Measurements from ENCODE around the gene PPP1R10.

PPP1R10 gene

GRCh38 chr6:30612213-30612612, 4.8 kb downstream of the PPP1R10 start:
- no peak for DNase-seq

GRCh38 chr6:30611856-30612194, 5.2 kb downstream of the PPP1R10 start:
- peaks cover 81% of the 10 kb centered on the region for H3K36me3 ChIP-seq
- no peak for TF ChIP-seq CTCF (IDR thresholded peaks at IDR 0.05; ENCODE audit: low read depth, low read length)
- H3K4me3 ChIP-seq (ENCODE audit: low read depth, low read length) = no peak overlapping the region
- H3K27me3 ChIP-seq = no peaks in the 10 kb centered on the region
- no peaks in the 10 kb centered on the region for H3K9me3 ChIP-seq
- peaks cover 4% of the 10 kb centered on the region; the same call in 1 of the 2 replicates for H3K4me1 ChIP-seq
- no peak for DNase-seq

More at GRCh38 chr6:30612213-30612612, 4.8 kb downstream of the PPP1R10 start:
- Histone ChIP-seq H3K27me3 (no peaks in the 10 kb centered on the region), H3K36me3 (peaks cover 79% of the 10 kb centered on the region), H3K9me3 (no peaks in the 10 kb centered on the region), H3K4me3 (ENCODE audit: low read depth, low read length) (no peak overlapping the region), H3K4me1 (peaks cover 4% of the 10 kb centered on the region; the same call in 1 of the 2 replicates)
- peak; percentile 43 for TF ChIP-seq CTCF (IDR thresholded peaks at IDR 0.05; ENCODE audit: low read depth, low read length)

GRCh38 chr6:30611150-30611855, 5.7 kb downstream of the PPP1R10 start:
- H3K27me3 ChIP-seq = no peaks in the 10 kb centered on the region
- H3K4me3 ChIP-seq (ENCODE audit: low read depth, low read length) = no peak overlapping the region
- peaks cover 81% of the 10 kb centered on the region for H3K36me3 ChIP-seq

GRCh38 chr6:30610065-30610464, 7.0 kb downstream of the PPP1R10 start:
- TF ChIP-seq CTCF (IDR thresholded peaks at IDR 0.05; ENCODE audit: low read depth, low read length) = no peak
- H3K4me3 ChIP-seq (ENCODE audit: low read depth, low read length) = no peak overlapping the region
- H3K4me1 ChIP-seq = peaks cover 4% of the 10 kb centered on the region; the same call in 1 of the 2 replicates
- no peaks in the 10 kb centered on the region for H3K9me3 ChIP-seq
- no peaks in the 10 kb centered on the region for H3K27me3 ChIP-seq
- DNase-seq = no peak
- H3K36me3 ChIP-seq = peaks cover 82% of the 10 kb centered on the region

More at GRCh38 chr6:30611150-30611855, 5.7 kb downstream of the PPP1R10 start:
- no peak for DNase-seq
- TF ChIP-seq CTCF (IDR thresholded peaks at IDR 0.05; ENCODE audit: low read depth, low read length) = no peak
- H3K4me1 ChIP-seq = peaks cover 4% of the 10 kb centered on the region; the same call in 1 of the 2 replicates
- no peaks in the 10 kb centered on the region for H3K9me3 ChIP-seq

- Histone ChIP-seq H3K4me1 (no peaks in the 10 kb centered on the region), H3K4me3 (ENCODE audit: low read depth, low read length) (no peak overlapping the region)
Measured at GRCh38 chr6:30603961-30604360, 13.1 kb downstream of the PPP1R10 start.

More at GRCh38 chr6:30603961-30604360, 13.1 kb downstream of the PPP1R10 start:
- no peak for TF ChIP-seq CTCF (IDR thresholded peaks at IDR 0.05; ENCODE audit: low read depth, low read length)
- Histone ChIP-seq H3K27me3 (no peaks in the 10 kb centered on the region), H3K9me3 (no peaks in the 10 kb centered on the region), H3K36me3 (peaks cover 87% of the 10 kb centered on the region)
- DNase-seq = no peak

Measured in BE2C (cell line).